Fibroblast of skin of right quadriceps (primary cell): ENCODE measurements around the gene EYA2.

Experiments
- DNase-seq: peaks from one replicate; pipeline ENCODE4 v3.0.0-alpha.2; 2013

EYA2 gene

GRCh38 chr20:47042464-47042863 is 147.8 kb downstream of the EYA2 start:
- no peak for DNase-seq

DNA sequence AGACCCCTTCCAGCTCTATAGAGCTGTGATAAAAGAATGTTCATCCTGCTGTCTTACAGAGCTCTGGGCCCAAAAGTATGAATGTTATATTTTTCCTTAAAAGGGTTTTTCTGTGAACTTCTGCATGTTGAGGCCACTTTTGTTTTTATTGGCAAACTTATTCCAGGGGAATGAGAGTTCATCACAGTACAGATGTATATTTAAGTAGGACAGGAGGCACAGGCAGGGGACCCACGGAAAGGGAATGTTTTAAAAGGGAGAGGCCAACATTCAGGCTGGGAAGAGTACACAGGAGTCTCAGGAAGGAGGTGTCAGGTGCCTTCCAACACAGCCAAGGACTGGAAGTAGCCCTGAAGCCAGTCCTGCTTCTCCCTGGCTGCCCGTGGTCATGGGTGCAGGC is 148.4 kb downstream of the EYA2 start:
- DNase-seq: no peak

DNA sequence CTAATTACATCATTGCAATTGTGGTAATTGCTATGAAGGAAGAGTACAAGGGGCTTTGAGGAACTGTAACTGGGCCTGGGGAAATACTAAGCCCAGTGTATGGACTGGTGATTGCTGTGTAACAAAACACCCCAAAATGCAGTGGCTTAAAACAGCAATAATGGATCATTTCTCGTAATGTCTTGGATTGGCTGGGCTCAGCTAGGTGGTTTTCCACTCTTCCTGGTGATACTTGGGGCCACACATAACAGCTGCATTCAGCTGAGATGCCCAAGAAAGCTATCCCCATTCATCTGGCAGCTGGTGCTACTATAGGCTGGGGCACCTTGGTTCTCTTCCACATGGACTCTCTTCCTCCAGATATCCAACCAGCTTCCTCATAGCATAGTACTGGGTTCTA is 150.3 kb downstream of the EYA2 start:
- DNase-seq: no peak

- no peak for DNase-seq
Observed at GRCh38 chr20:47048054-47048453, 153.4 kb downstream of the EYA2 start.

DNA sequence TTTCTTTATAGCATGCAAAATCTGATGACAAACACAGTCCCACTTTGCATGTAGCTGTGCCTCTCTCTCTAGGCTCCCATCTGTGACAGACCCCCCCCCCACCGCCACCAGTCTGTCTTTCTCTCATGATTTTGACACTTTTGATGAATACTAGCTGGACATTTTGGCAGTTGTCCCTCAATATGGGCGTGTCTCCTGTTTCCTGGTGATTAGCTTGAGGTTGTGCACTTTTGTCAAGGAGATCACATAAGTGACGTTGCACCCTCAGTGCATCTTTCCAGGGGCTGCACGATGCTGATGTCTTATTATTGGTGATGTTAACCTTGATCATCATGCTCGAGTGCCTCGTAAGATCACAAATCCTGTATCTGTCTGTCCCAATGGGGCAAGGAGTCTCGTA is 155.1 kb downstream of the EYA2 start:
- no peak for DNase-seq

GRCh38 chr20:47050996-47051395 is 156.4 kb downstream of the EYA2 start:
- no peak for DNase-seq

DNA sequence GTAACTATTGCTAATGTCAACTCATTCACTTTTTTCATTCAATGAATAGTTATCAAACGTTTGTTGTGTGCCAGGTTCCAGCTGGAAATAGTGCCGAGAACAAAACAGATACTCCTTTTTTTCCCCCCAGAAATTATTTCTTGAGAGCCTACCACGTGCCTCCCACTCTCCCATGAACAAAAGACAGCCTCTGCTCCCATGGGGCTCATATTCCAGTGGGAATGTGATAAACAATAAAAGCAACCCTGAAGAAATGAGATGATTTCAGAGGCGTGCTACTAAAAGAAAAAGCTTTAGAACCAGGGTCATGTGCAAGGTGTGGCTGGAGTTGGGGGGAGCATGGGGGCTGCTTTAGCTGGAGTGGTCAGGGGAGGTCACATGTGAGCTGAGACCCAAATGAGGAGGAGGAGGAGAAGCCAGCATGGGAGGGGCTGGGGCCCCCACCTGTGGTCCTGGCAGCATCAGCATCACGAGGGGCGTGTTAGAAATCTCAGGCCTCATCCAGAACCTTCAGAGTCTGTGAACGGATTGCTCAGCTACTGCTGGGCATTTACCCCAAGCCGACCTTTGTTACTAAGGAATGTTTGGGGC is 157.4 kb downstream of the EYA2 start:
- DNase-seq: no peak

DNA sequence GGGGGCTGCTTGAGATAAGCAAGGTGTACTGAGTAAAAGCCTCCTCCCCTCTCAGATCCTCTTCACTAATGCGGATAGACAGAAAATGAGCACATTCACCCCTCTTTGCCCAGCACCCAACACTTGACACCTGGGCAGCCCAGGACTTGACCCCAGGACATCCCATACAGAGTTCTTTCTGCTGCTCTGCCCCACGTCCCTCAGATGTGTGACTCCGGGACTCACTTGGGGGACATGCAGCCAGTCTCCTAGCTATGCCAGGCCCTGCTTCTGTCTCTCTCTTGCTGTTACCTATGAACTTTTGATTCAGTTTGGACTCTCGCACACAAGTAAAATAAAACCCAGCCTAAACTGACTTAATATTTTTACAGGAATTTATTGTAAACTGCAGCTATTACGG is 159.9 kb downstream of the EYA2 start:
- DNase-seq: no peak

GRCh38 chr20:47054945-47055344 is 160.3 kb downstream of the EYA2 start:
- DNase-seq: no peak

DNA sequence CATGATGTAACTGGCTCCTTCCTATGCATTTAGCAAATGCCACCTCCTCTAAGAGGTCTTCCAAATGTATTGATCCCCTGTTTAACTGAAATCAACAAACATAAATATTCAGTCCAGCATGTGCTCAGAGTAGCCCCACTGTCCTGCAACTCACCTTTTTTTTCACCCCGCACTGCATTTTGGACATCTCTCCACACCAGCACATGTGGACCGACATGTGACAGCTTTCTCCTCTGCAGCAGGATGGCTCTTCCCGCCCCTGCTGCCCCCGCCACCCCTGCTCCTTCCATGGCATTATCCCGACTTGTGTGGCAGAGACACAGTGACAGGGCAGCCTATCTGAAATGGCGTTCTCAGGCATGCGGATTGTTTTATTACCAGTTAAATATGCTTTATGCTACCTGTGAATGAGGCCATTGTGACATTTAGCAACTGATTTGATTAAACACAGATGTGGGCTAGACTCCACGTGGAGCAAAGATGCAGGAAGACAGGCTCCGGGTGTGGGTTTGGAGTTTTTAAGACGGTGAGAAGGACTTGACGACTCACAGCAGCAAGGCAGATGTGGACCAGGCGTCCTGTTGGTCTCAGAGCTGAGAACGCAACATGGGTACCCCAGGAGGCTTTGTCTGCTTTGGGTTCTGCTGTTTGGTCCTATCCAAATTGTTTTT is 161.2 kb downstream of the EYA2 start:
- peak; percentile 46 for DNase-seq

DNA sequence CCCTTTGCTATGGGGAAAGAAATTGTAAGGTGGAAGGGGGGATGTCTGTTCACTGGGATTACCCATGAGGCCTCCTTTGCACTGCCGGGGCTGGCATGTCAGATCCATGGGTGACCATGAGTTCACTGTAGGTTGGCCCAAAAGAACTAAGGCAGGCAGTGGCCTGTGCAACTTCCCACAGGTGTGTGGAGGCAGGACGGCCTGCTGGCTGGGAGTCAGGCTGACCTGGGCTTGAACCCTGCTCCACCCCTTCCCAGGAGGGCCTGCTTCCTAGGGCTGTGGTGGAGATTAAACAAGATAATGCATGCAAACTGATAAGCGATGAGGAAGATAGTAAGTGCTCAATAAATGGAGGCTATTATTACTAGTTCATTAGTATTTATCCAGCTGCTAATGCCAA is 163.0 kb downstream of the EYA2 start:
- DNase-seq: no peak

- DNase-seq: no peak
Observed at GRCh38 chr20:47058236-47058635, 163.6 kb downstream of the EYA2 start.

DNA sequence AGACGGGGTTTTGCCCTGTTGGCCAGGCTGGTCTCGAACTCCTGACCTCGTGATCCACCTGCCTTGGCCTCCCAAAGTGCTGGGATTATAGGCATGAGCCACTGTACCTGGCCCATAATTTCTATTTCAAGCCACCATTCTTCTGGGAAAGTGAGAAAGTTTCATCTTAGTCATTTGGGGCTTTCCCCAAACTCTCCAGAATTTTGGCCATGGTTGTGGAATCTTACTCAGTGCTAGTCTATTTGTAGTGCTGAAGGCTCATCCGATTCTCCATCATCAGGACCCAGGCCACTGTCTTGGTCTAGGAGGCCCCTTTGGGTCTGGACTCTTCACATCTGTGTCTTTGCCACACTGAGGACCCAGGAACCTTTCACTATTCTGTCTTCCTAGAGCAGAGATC is 164.9 kb downstream of the EYA2 start:
- DNase-seq: no peak

GRCh38 chr20:47061549-47061948 is 166.9 kb downstream of the EYA2 start:
- no peak for DNase-seq

DNA sequence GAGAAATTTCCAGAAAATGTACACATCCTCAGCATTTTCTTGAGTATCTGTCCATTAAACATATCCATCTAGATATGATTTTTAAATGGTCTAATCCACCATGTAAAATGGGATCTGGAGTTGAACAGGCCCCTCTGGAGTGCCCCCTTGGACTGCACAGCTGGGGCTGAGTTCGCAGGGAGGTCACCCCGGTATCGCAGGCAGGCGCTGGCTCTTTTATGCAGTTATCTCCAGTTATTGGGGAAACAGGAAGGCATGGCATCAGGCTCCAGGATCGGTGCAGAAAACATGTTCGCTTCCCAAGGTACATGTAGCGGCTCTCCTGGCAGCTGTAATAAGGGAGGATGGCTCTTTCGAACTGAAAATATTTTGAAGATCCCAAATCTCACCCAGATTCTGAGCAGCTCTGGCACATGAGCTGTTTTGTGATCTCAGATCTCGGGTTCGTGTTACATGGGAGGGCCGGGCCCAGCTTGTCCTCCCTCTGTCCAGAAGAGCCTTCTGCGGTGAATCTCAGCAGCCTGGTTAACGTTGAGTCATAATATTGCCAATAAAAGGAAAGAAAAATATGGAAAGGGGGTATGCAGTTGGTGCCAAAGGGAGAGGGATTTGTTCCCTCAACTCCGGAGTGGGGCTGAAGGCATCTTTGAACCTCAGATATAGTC is 167.7 kb downstream of the EYA2 start:
- DNase-seq: no peak

DNA sequence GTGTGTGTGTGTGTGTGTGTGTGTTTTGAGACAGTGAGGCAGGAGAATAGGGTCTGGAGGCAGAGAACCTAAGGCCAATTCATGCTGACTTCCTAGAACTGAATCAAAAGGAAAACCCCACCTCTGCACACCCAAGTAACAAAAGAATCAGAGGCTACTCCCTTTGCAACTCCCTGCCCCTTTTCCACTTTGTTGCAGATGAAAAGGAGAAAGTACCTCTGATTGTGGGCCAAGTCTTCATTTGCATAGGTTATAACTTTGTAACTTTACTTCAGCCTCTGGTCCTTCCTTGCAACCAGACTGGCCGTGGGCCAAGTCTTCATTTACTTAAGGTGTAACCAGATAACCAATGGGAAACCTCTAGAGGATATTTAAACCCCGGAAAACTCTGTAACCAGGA is 168.8 kb downstream of the EYA2 start:
- DNase-seq: no peak

DNA sequence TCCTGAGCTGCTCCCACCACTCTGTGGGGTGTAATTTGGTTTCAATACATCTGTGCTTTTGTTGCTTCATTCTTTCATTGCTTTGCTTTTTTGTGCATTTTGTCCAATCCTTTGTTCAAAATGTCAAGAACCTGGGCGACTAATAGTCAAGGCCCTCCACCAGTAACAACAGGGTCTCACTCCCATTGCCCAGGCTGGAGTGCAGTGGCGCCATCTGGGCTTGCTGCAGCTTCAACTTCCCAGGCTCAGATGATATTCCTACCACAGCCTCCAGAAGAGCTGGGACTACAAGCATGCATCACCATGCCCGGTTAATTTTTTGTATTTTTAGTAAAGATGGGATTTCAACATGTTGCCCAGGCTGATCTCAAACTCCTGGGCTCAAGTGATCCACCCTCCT is 169.2 kb downstream of the EYA2 start:
- DNase-seq: no peak

DNA sequence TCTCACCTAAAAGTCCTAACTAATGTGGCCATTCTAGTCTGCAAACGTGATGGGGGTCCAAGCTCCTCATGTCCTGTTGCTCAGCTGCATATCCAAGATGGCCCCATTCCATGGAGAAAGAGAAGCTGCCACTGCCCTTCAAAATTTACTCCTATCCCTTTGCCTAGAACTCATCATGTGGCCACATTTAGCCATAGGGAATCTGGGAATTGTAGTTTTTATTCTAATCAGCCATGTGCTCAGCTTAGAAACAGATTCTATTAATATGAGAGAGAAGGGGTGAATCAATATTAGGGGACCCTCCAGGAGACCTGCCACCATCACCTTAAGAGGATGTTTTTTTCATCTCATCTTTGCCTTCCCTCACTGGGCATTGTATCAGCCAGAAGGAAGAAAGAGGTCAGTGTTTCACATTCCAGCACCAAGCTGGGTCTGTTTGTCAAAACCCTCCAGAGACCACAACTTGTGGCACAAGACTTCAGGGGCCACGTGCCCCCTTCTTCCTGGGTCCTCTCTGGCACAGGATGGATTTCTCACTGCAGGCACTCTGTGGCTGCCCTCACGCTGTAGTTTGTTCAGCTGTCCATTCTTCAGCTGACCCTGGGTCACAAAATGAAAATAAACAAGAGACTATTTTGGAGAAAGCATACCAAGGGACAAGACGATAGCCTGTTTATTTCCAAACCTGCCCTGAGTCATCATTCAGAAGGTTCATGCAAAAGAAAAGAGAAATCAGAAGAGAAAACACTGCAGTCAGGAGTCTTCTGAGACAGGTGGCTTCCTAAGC is 172.0 kb downstream of the EYA2 start:
- DNase-seq: no peak

- no peak for DNase-seq
Observed at GRCh38 chr20:47067776-47068175, 173.1 kb downstream of the EYA2 start.

DNA sequence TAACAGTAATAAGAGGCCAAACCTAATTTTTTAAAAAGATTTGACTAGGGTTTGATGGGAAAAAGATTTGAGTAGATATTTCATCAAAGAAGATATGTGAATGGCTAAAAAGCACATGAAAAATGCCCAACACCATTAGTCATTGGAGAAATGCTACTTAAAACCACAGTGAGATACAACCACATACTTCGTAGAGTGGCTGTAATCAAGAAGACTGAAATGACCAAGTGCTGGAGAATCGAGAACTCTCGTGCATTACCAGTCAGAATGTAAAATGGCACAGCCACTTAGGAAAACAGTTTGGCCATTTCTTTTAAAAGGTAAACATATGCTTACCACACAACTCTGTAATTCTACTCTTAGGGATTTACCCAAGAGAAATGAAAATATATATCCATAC is 175.5 kb downstream of the EYA2 start:
- no peak for DNase-seq

- DNase-seq: no peak
Observed at GRCh38 chr20:47071646-47072185, 177.1 kb downstream of the EYA2 start.

GRCh38 chr20:47073766-47074475 is 179.3 kb downstream of the EYA2 start:
- no peak for DNase-seq

GRCh38 chr20:47075263-47075662 is 180.6 kb downstream of the EYA2 start:
- DNase-seq: no peak
